HG03039 (cell line): ENCODE results near the gene R3HDM4.
"Not testable (repeated sequence)": the region's sequence is repeated elsewhere in the genome, so short reads cannot be mapped to it uniquely, and the experiment has no call there.

Experiments used
- ATAC-seq: cut with Tn5 transposase; IDR thresholded peaks from one replicate; pipeline ENCODE4 v1.9.1; 2021; ENCODE audit warnings: mild to moderate bottlenecking, moderate library complexity; ENCODE audit not compliant: unreplicated experiment

R3HDM4 gene

DNA sequence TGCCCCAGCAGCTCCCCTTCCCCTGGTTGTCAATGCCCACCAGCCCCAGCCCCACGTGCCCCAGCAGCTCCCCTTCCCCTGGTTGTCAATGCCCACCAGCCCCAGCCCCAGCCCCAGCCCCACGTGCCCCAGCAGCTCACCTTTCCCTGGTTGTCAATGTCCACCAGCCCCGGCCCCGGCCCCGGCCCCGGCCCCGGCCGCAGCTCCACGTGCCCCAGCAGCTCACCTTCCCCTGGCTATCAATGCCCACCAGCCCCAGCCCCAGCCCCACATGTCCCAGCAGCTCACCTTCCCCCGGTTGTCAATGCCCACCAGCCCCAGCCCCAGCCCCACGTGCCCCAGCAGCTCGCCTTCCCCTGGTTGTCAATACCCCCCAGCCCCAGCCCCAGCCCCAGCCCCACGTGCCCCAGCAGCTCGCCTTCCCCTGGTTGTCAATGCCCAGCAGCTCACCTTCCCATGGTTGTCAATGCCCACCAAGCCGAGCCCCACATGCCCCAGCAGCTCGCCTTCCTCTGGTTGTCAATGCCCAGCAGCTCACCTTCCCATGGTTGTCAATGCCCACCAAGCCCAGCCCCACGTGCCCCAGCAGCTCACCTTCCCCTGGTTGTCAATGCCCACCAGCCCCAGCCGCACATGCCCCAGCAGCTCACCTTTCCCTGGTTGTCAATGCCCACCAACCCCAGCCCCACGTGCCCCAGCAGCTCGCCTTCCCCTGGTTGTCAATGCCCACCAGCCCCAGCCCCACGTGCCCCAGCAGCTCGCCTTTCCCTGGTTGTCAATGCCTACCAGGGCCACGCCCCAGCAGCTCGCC, 34.1 kb downstream of the R3HDM4 start:
- ATAC-seq, result not testable (repeated sequence)

DNA sequence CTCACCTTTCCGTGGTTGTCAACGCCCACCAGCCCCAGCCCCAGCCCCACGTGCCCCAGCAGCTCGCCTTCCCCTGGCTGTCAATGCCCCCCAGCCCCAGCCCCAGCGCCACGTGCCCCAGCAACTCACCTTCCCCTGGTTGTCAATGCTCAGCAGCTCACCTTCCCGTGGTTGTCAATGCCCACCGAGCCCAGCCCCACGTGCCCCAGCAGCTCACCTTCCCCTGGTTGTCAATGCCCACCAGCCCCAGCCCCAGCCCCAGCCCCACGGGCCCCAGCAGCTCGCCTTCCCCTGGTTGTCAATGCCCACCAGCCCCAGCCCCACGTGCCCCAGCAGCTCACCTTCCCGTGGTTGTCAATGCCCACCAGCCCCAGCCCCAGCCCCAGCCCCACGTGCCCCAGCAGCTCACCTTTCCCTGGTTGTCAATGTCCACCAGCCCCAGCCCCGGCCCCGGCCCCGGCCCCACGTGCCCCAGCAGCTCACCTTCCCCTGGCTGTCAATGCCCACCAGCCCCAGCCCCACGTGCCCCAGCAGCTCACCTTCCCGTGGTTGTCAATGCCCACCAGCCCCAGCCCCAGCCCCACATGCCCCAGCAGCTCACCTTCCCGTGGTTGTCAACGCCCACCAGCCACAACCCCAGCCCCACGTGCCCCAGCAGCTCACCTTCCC, 34.9 kb downstream of the R3HDM4 start:
- not testable (repeated sequence) for ATAC-seq

DNA sequence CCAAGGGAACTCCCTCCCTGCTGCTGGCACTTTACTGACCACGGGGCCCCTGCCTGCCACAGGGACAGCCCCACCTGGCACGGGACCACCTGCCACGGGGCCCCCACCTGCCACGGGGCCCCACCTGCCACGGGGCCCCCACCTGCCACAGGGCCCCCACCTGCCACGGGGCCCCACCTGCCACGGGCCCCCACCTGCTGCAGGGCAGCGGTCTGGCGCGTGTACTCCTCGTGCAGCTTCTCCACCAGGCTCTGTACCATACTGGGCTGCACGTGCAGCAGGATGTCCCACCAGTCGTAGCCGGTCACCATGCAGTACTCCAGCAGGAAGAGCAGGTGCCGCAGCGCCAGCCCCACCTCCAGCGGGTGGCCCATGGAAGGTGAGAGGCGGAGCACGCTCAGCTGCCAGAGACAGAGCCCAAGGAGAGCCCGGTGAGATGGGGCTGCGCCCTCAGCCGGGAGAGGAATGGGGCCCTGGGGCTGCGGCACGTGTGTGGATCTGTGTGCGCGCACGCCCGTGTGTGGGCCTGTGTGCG, 36.2 kb downstream of the R3HDM4 start:
- ATAC-seq, result no peak

DNA sequence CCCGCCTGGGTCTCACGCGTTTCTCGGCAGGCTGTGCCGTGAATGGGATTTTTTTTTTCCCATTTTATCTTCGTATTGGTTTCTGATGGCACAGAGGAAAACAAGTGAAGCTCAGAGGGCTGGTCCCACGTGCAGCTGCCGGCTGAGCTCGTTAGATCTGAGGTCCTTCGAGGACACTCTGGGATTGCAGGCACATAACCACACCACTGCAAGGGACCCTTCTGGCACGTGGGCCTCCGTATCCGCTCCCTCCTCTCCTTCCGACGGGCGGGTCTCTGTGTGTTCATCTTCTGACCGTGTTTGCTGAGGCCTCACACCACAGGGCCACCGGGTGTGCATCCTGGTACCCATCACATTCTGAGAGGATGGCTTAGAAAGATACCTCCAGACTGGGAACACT, 36.9 kb downstream of the R3HDM4 start:
- no peak for ATAC-seq

DNA sequence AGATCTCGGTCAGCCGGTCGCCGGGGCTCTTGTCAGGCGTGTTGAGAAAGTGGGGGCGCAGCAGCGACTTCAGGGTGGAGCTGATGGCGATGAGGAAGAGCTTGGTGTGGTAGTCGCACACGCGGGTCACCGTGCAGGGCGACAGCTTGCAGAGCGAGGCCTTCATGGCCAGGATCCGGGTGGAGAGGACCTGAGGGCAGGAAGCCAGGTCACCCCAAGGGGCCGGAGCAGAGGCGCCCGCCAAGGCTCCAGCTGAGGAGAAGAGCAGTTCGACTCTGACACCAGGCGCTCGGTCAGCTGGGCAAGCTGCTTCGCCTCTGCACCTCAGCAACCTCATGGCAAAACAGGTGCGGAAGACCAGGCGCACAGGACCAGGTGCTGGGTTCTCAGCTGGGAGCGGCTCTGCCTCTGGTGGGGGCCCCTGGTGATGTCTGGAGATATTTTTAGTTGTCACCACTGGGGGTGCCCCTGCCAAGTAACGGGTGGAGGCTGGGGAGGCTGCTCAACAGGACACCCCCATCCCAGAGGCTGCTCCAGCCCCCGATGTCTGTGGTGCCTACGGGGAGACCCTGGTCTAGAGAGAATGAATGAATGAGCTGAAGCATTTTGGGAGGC, 37.6 kb downstream of the R3HDM4 start:
- no peak for ATAC-seq

DNA sequence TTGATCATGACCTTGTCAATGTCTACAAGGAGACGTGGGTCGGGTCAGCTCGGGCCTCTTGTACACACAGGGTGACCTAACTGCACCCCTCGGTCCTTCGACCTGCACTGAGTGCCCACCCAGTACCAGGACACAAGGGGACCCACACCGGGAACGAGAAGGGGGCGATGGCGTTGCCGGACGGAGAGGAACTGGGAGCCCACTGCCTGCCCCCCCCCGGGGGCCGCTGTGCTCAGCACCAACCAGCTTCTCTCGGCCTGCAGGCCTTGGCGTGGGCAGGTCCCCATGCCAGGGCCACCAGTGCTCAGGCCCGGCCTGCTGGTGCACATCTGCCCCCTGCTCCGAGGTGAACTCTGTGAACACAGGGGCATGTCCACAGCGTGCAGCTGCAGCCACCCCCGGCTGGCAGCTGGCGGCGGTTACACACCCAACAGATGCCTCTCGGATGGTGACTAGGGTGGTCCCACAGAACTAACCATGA, 39.4 kb downstream of the R3HDM4 start:
- no peak for ATAC-seq

DNA sequence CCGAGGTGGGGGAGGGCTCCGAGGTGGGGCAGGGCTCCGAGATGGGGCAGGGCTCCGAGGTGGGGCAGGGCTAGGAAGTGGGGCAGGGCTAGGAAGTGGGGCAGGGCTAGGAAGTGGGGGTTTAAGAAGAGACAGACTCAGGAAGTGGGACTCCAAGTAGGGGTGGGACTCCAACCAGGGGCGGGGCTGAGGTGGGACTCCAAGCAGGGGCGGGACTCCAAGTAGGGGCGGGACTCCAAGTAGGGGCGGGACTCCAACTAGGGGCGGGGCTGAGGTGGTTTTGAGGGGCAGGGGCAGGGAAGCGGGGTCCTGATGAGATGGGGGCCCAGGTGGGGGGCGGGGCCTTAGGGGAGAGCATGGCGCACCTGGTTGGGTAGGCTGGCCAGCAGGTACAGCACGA, 39.9 kb downstream of the R3HDM4 start:
- ATAC-seq, result no peak

DNA sequence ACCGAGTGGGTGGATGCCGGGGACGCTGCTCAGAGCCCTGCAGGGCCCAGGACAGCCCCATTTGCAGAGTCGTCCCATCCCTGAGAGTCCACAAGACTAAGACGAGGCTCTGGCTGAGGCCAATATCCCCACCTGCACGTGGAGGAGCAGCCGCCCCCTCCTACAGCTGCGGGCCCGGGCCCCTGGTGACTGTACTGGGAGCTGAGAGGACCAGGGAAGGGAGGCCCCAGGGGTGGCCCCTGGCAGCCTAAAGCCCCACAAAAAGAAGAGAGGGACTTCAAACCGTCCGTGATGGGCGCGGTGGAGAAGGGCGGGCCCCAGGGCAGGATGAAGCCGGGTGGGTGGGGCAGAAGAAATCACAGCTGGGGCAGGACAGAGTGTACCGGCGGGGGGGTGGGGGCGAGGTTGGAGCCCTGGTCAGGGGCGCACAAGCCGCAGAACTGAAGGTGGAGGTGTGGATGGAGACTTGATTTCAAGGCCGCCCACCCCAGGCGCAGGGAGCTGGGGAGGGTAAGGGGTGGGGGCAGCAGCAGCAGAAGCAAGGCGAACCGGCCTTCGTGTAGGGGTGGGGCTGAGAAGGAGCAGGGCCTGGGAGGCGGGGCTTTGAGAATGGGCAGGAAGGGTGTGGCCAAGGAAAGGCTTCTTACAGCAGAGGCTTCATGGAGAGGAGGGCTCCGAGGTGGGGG, 40.6 kb downstream of the R3HDM4 start:
- no peak for ATAC-seq

DNA sequence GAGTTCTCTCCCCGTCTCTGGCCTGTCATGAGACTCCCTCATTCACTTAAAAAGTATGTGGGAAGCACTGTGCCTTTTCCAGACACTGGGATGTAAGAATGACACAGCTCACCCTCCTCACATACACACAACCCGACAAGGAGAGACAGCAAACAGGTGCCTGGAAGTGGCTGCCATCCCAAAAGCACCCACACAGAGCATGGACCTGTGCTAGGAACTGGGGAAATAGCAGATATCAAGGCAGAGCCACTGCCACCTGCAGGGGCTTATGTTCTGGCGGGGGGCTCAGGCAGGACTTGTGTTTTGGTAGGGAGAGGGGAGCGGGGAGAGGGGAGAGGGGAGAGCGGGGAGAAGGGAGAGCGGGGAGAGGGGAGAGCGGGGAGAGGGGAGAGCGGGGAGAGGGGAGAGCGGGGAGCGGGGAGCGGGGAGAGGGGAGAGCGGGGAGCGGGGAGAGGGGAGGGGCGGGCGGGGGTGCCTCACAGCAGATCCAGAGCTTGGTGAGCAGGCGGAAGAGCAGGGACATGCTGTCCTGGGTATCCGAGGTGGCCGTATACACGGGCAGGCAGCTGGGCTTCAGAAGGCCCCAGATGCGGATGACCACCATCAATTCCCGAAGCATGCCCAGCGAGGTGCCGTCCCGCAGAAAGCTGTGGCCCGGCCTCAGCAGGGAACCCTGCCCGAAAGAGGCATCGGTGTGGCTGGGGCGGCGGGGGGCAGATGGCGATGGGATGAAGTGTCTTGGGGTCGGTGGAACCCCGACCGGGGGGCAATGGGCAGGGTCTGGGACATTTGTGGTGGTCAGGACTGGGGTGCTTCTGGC, 41.4 kb downstream of the R3HDM4 start:
- no peak for ATAC-seq

DNA sequence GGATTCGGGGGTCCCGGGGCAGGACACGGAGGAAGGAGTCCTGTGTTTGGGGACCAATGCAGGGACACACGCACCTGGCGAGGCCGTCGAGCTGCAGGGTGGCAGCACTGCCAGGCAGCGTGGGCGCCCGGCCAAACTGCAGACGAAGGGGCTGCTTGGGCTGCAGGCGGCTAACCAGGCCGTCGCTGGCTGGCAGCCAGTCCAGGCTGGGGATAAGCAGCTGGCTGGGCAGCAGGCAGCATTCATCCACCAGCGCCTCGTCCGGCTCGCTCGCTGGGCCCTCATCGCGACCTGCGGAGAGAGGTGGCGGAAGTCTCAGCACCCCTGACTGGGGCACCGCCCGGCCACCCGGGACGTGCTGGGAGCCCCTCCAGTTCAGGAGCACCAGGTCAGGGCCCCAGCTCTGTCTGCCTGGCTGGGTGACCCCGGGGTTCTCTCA, 42.0 kb downstream of the R3HDM4 start:
- ATAC-seq, result no peak

DNA sequence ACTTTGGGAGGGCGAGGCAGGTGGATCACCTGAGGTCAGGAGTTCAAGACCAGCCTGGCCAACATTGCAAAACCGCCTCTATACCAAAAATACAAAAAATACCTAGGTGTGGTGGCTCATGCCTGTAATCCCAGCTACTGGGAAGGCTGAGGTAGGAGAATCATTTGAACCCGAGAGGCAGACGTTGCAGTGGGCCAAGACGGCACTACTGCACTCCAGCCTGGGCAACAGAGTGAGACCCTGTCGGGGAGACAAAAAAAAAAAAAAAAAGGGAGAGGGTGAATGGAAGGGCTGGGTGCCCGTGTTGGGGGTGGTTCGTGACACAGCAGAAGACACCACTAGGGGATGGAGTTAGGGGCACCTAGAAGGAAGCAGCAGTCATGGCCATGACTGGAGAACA, 42.7 kb downstream of the R3HDM4 start:
- no peak for ATAC-seq

DNA sequence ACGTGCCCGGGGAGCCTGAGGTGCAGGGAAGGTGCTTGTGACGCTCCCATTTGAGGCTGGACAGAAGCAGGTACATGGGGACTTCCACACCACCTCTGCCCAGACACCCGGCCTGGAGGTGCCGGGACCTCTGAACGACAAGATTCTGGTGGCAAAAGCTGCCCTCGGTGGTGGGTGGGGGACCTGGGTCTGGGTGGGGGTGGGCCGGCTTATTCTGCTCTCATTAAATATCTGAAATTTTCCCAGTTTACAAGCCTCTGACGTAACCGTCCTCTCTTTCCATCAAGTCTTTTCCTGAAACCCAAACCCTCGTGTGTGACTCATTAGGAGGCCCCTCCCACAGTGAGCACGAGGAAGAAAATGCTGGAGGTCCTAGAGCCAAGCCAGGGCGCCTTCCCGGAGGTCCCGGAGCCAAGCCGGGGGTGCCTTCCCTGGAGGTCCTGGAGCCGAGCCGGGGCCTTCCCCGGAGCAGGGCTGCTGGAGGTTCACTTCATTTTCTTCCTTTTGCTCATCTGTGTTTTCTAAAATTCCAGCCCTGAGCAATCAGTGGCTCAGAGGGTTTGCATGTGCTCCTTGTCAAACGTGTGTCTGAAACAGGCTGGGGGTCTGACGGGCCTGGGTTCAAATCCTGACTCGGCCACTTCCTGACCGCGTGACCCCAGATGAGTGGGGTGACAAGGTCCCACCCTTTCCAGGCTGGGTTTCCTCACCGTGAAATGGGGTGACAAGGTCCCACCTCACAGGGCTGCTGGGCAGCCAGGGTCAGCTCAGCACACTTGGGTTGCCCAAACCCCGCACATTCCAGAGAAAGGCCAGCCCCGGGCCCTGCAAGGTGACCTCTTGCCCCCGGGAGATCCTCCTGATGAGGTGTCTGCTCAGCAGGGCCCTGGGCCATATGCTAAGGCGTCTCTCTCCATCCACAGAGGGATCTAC, 43.5 kb downstream of the R3HDM4 start:
- ATAC-seq, result no peak

DNA sequence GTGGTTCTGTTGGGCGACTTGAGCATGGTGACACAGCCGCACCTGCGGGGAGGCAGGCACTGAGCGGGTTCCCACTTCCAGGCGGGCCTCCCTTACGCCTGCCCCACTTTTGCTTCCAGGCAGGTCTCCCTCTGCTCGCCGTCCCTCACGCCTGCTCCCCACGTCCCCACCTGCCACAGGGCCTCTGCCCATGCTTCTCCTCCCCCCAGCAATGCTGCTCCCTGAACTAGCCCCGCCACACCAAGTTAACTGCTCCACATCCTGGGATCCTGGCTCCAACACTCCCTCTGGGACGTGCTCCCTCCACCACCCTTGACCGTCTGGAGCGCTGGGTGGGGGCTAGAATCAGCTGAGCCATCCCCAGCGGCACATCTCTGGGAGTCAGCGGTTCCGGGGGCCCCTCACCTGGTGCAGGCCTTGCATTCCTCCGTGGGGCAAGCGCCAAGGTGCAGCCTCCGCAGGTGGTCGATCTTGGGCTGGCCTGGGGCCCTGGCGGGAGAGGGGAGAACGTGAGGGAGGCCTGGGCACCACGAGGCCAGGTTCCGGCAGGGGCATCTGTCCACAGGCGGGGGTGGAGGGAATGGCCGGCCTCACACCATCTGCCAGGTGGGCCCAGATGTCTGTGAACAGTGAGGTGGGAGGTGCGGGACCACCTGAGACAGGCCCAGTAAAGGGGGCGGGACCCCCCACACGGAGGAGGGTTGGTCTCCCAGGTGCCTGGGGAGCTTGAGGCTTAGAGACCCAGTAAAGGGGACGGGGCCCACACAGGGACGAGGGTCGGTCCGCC, 44.4 kb downstream of the R3HDM4 start:
- ATAC-seq, result no peak

DNA sequence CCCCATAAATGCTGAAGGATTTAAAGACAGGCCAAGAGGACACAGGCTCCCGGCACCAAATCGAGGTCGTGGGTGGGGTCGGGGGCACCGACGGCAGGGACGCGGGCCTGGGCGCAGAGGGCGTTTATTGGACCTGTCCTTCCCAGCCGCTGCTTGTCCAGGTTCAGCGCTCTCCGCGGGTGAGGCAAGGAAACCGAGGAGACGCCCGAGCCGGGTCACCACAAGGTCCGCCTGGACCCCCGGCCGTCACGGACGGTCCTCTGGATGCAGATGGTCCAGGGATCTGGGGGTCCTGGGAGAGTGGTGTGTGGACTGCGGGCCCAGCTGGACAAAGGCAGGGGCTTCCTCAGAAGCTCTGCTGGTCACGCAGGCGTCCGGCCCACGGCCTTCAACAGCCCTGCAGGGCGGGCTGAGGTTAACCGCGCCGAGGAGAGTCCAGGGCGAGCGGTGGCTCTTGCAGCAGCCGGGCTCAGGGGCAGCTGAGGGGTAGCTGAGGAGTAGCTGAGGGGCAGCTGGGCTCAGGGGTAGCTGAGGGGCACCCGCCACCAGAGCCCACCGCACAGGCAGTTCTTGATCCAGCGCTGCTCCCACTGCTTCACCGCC, 45.1 kb downstream of the R3HDM4 start:
- ATAC-seq, result no peak

DNA sequence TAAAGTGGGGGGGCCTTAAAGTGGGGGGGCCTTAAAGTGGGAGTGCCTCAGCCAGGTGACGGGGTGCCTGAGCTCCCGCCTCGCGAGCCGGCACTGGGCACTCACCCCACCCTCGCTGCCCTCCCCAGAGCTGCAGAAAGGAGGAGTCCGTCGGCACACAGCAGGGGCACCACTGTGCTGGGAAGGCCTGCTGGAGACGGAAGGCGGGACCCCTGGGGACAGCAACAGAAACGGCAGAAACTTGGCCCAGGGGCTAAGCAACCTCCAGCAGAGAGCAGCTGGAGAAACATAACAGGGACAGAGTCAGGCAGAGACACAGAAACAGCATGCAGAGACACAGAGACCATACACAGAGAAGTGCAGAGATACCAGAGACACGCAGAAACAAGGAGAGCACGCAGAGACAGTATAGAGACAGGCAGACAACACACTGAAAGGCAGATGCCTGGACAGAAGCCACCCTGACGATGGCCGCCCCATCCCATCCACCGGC, 45.7 kb downstream of the R3HDM4 start:
- ATAC-seq, result no peak

DNA sequence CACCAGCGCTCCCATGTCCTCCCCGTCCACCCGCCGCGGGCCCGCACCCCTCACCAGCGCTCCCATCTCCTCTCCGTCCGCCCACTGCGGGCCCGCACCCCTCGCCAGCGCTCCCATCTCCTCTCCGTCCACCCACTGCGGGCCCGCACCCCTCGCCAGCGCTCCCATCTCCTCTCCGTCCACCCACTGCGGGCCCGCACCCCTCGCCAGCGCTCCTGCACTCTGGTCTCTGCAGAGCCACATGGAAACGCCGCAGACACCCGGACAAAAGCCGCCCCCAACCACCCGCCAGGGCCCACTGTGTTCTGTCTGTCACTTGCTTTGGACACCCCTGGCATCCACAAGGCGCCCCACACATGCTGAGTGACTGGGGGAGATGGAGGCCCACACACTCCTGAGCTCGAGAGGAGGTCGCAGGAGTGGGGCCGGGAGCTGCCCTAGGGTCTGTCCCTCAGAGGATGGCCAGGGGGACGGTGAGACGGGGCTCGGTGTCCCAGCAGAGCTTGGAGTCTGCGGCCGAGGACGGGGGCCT, 46.2 kb downstream of the R3HDM4 start:
- ATAC-seq, result no peak

DNA sequence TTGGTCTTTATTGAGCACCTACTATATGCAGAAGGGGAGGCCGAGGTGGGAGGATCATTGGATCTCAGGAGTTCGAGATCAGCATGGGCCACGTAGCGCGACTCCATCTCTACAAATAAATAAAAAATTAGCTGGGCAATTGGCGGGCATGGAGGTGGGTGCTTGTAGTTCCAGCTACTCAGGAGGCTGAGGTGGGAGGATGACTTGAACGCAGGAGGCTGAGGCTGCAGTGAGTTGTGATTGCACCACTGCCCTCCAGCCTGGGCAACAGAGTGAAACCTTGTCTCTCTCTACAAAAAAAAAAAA, 49.8 kb downstream of the R3HDM4 start:
- no peak for ATAC-seq
